HEK293T (cell line): ENCODE results near the gene SKOR2.

Source experiments
- BHLHE40 ChIP-seq: fragments of 450-650 bp; IDR thresholded peaks from 2 replicates; pipeline ENCODE4 v1.6.1; 2016; ENCODE audit warnings: mild to moderate bottlenecking, moderate library complexity, borderline replicate concordance
- L3MBTL2 ChIP-seq: fragments of 450-650 bp; conservative IDR thresholded peaks from 2 replicates; pipeline ENCODE4 v1.6.1; 2016; ENCODE audit warnings: mild to moderate bottlenecking

DNA sequence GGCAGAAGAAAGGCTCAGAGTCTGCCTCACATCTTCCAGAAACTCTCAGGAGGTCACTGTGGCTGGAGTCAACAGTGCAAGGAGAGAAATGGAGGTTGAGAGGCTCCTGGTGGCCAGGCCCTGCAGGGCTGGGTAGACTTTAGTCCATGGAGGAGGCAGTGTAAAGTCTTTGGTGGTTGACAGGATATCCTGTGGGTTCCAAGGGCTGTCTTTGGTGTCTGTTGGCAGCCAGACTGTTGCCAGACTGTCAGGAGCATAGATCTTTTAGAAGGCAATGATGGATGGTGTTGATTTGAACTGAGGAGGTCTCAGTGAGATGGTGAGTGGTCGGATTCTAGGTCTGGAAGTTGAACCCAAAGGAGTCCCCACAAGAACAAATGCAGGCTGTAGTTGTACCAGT lies 45.0 kb upstream of the SKOR2 start:
- TF ChIP-seq L3MBTL2, result no peak
- no peak for TF ChIP-seq BHLHE40
